ENCODE results near the gene SLC34A1.

- no peak for TF ChIP-seq POLR2A (IDR thresholded peaks at IDR 0.05)
- TF ChIP-seq CTCF (IDR thresholded peaks at IDR 0.05): peak in 7 of 12 donors; percentile 14 to 61 (median 42)
Observed at GRCh38 chr5:177370488-177371119, 13.6 kb upstream of the SLC34A1 start.
